Gastrocnemius medialis (tissue), 4 donors: ENCODE measurements around the gene GAB1. TPM values are rescaled to one million over a fixed set of nuclear protein-coding genes. Genes with fewer than 3 reads are reported as not detected.

Experiments used
- ATAC-seq, 2 donors: fragments of 150-250 bp; one replicate each; pipeline ENCODE4 v1.9.1; 2016
- DNase-seq, 2 donors: peaks; one replicate each; pipeline ENCODE4 v3.0.0-alpha.2; 2019
- H3K27ac ChIP-seq, 4 donors: fragments of 200-600 bp; sonication (generic); 1 replicate in 1 of 4; 2 replicates in 3 of 4; pipeline ENCODE4 v1.5.1; 2016 to 2018; ENCODE audit warnings: mild to moderate bottlenecking in 2 of 4, moderate library complexity in 1 of 4
- H3K27me3 ChIP-seq, 3 donors: fragments of 200-600 bp; sonication (generic) in 2 of 3; 1 replicate in 1 of 3; 2 replicates in 2 of 3; pipeline versions ENCODE4 v1.5.1 to v1.6.0; 2016 to 2019; ENCODE audit warnings: mild to moderate bottlenecking in 1 of 3, moderate library complexity in 1 of 3
- H3K36me3 ChIP-seq, 2 donors: fragments of 200-600 bp; sonication (generic) in 1 of 2; one replicate each; pipeline ENCODE4 v1.5.1; 2017 to 2018
- H3K4me1 ChIP-seq, 2 donors: fragments of 200-600 bp; sonication (generic) in 1 of 2; one replicate each; pipeline ENCODE4 v1.5.1; 2016 to 2017; ENCODE audit warnings: mild to moderate bottlenecking in 2 of 2
- H3K4me3 ChIP-seq, 4 donors: fragments of 200-600 bp; sonication (generic) in 3 of 4; 1 replicate in 1 of 4; 2 replicates in 3 of 4; pipeline ENCODE4 v1.5.1; 2016 to 2019; ENCODE audit warnings: mild to moderate bottlenecking in 2 of 4
- H3K9me3 ChIP-seq, 3 donors: fragments of 200-600 bp; sonication (generic) in 2 of 3; 1 replicate in 1 of 3; 2 replicates in 2 of 3; pipeline ENCODE4 v1.5.1; 2016 to 2019
- CTCF ChIP-seq, 5 experiments: fragments of 450-650 bp in 3 of 5; fragments of 200-600 bp in 2 of 5; sonication (generic) in 2 of 5; IDR thresholded peaks in 4 of 5; conservative IDR thresholded peaks in 1 of 5; 1 replicate in 4 of 5; 2 replicates in 1 of 5; pipeline ENCODE4 v1.5.1; 2016 to 2019; ENCODE audit warnings: antibody characterized with exemption in 5 of 5, mild to moderate bottlenecking in 3 of 5, moderate library complexity in 3 of 5
- POLR2A ChIP-seq, 2 donors: fragments of 450-650 bp; IDR thresholded peaks; one replicate each; pipeline ENCODE4 v1.6.1; 2017; ENCODE audit warnings: antibody characterized with exemption in 2 of 2, mild to moderate bottlenecking in 2 of 2, moderate library complexity in 2 of 2
- in situ Hi-C, 4 donors: fragments of 200-750 bp; cut with MboI; loops; one replicate each; pipeline versions ENCODE4 v1.15.0 to v1.8.0; 2017; ENCODE audit warnings: low sequenced_read_pairs in 4 of 4
- intact Hi-C: fragments of 100-400 bp; cut with DNase I; formaldehyde crosslinking; loops from one replicate; pipeline ENCODE4 v1.15.1; 2023; ENCODE audit warnings: low total_unique reads
- total RNA-seq, 4 donors: library from RNA; depleted of rRNA; stranded (reverse); fragments of >200 nt; gene quantifications; one replicate each; pipeline versions ENCODE4 v1.1.0 to v1.2.3, GENCODE V29; 2016

Gene GAB1
- total RNA-seq, 4 donors from 2014 or later: 11.4 to 27.9 (median 26.6) TPM

GRCh38 chr4:143486314-143486713 is 149.6 kb downstream of the GAB1 start:
- no peaks in the 10 kb centered on the region for H3K36me3 ChIP-seq
- ATAC-seq (no peak), DNase-seq (no peak)
- intact Hi-C loops: loop anchor here (10.0 kb wide), 1 partner anchor 152 kb away; the partner anchor contains the start of gene GAB1
- TF ChIP-seq CTCF (IDR thresholded peaks at IDR 0.05 in 4 of 5, conservative IDR thresholded peaks at IDR 0.05 in 1 of 5) (no peak), POLR2A (IDR thresholded peaks at IDR 0.05) (no peak)
- no peaks in the 10 kb centered on the region for H3K4me1 ChIP-seq
- in situ Hi-C loops: loop anchor here in 3 of 4 donors (10.0 to 25.0 kb wide), 4 partner anchors 149 to 499 kb away; partner anchors contain the start of gene GAB1 (in 1 of the 3)
- no peaks in the 10 kb centered on the region for H3K9me3 ChIP-seq
- no peak overlapping the region for H3K4me3 ChIP-seq
- H3K27ac ChIP-seq: no peak overlapping the region
- H3K27me3 ChIP-seq: no peaks in the 10 kb centered on the region

GRCh38 chr4:143488687-143489086 is 152.0 kb downstream of the GAB1 start:
- Histone ChIP-seq H3K27me3 (no peaks in the 10 kb centered on the region), H3K4me3 (no peak overlapping the region), H3K4me1 (no peaks in the 10 kb centered on the region), H3K27ac (no peak overlapping the region), H3K9me3 (no peaks in the 10 kb centered on the region), H3K36me3 (no peaks in the 10 kb centered on the region)
- intact Hi-C loops: loop anchor here (10.0 kb wide), 1 partner anchor 154 kb away; the partner anchor contains the start of gene GAB1
- ATAC-seq (no peak), DNase-seq (no peak)
- in situ Hi-C loops: loop anchor here in 3 of 4 donors (10.0 to 25.0 kb wide), 4 partner anchors 151 to 501 kb away; partner anchors contain the start of gene GAB1 (in 1 of the 3)
- TF ChIP-seq POLR2A (IDR thresholded peaks at IDR 0.05) (no peak), CTCF (IDR thresholded peaks at IDR 0.05 in 4 of 5, conservative IDR thresholded peaks at IDR 0.05 in 1 of 5) (no peak)

- in situ Hi-C loops: loop anchor here in 3 of 4 donors (10.0 to 25.0 kb wide), 4 partner anchors 152 to 502 kb away; partner anchors contain the start of gene GAB1 (in 1 of the 3)
- Histone ChIP-seq H3K36me3 (no peaks in the 10 kb centered on the region), H3K9me3 (no peaks in the 10 kb centered on the region), H3K27ac (no peak overlapping the region), H3K27me3 (no peaks in the 10 kb centered on the region), H3K4me3 (no peak overlapping the region), H3K4me1 (no peaks in the 10 kb centered on the region)
- intact Hi-C loops: loop anchor here (10.0 kb wide), 1 partner anchor 154 kb away; the partner anchor contains the start of gene GAB1
- DNase-seq (no peak), ATAC-seq (no peak)
- no peak for TF ChIP-seq CTCF (IDR thresholded peaks at IDR 0.05 in 4 of 5, conservative IDR thresholded peaks at IDR 0.05 in 1 of 5)
- no peak for TF ChIP-seq POLR2A (IDR thresholded peaks at IDR 0.05)
Measured at GRCh38 chr4:143489106-143489505, 152.4 kb downstream of the GAB1 start.

GRCh38 chr4:143498021-143498420 is 161.3 kb downstream of the GAB1 start:
- Histone ChIP-seq H3K9me3 (no peaks in the 10 kb centered on the region), H3K4me3 (no peak overlapping the region), H3K4me1 (no peaks in the 10 kb centered on the region), H3K27ac (no peak overlapping the region), H3K36me3 (no peaks in the 10 kb centered on the region), H3K27me3 (no peaks in the 10 kb centered on the region)
- TF ChIP-seq CTCF (IDR thresholded peaks at IDR 0.05 in 4 of 5, conservative IDR thresholded peaks at IDR 0.05 in 1 of 5): no peak
- no peak for TF ChIP-seq POLR2A (IDR thresholded peaks at IDR 0.05)
- in situ Hi-C loops (loop anchor here in 1 of 4 donors (25.0 kb wide), 3 partner anchors 161 to 511 kb away; partner anchors contain the start of gene GAB1), intact Hi-C loops (no loop called here)
- no peak for DNase-seq
- no peak for ATAC-seq
